Measurements from ENCODE around the gene MCM10.

DNA sequence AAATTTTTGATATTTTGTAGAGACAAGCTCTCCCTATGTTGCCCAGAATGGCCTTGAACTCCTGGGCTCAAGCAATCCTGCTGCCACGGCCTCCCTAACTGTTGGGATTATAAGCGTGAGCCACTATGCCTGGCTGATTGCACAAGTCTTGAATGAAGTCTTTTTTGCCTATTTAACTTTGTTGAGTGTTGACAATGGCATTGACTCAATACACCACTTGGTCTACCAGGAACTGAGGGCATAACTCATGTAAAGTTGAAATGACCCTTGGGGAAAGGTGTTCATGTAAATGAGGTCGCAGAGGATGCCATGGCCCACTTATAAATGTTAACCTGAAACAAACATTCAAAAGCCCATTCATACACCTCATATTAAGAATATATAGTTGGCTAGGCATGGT is 80.3 kb downstream of the MCM10 start:
- TF ChIP-seq, protein P1, sequence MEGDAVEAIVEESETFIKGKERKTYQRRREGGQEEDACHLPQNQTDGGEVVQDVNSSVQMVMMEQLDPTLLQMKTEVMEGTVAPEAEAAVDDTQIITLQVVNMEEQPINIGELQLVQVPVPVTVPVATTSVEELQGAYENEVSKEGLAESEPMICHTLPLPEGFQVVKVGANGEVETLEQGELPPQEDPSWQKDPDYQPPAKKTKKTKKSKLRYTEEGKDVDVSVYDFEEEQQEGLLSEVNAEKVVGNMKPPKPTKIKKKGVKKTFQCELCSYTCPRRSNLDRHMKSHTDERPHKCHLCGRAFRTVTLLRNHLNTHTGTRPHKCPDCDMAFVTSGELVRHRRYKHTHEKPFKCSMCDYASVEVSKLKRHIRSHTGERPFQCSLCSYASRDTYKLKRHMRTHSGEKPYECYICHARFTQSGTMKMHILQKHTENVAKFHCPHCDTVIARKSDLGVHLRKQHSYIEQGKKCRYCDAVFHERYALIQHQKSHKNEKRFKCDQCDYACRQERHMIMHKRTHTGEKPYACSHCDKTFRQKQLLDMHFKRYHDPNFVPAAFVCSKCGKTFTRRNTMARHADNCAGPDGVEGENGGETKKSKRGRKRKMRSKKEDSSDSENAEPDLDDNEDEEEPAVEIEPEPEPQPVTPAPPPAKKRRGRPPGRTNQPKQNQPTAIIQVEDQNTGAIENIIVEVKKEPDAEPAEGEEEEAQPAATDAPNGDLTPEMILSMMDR (conservative IDR thresholded peaks at IDR 0.05), result no peak
- no peak for TF ChIP-seq ZFX (IDR thresholded peaks at IDR 0.05)

All from C4-2B (cell line).